ENCODE measurements around the gene GMDS. TPM values are rescaled to one million over a fixed set of nuclear protein-coding genes. Genes with fewer than 3 reads are reported as not detected.

Gene GMDS
- total RNA-seq, 2 donors from 2014 or later, result 25.4 to 29.5 TPM

- no peaks in the 10 kb centered on the region for H3K4me1 Mint-ChIP-seq
- Histone ChIP-seq H3K27me3 (ENCODE audit: control insufficient read depth, insufficient read depth, low read length, poor library complexity, severe bottlenecking) (no peaks in the 10 kb centered on the region), H3K27ac (ENCODE audit: low read depth, low read length) (no peak overlapping the region), H3K36me3 (ENCODE audit: control insufficient read depth, insufficient read depth, low read length) (no peaks in the 10 kb centered on the region), H3K9ac (ENCODE audit: extremely low read depth, low read length, poor library complexity, severe bottlenecking) (no peak overlapping the region), H3K4me3 (ENCODE audit: low read length) (no peak overlapping the region), H3K4me1 (ENCODE audit: control insufficient read depth, insufficient read depth, low read length) (no peaks in the 10 kb centered on the region), H3K9me3 (ENCODE audit: control insufficient read depth, low read length) (no peaks in the 10 kb centered on the region)
- no peak overlapping the region for H3K4me3 Mint-ChIP-seq
- TF ChIP-seq, protein P1, sequence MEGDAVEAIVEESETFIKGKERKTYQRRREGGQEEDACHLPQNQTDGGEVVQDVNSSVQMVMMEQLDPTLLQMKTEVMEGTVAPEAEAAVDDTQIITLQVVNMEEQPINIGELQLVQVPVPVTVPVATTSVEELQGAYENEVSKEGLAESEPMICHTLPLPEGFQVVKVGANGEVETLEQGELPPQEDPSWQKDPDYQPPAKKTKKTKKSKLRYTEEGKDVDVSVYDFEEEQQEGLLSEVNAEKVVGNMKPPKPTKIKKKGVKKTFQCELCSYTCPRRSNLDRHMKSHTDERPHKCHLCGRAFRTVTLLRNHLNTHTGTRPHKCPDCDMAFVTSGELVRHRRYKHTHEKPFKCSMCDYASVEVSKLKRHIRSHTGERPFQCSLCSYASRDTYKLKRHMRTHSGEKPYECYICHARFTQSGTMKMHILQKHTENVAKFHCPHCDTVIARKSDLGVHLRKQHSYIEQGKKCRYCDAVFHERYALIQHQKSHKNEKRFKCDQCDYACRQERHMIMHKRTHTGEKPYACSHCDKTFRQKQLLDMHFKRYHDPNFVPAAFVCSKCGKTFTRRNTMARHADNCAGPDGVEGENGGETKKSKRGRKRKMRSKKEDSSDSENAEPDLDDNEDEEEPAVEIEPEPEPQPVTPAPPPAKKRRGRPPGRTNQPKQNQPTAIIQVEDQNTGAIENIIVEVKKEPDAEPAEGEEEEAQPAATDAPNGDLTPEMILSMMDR (conservative IDR thresholded peaks at IDR 0.05), result no peak
- no peaks in the 10 kb centered on the region for H3K36me3 Mint-ChIP-seq (ENCODE audit: low read depth)
- no peak for DNase-seq
- no peaks in the 10 kb centered on the region for H3K27me3 Mint-ChIP-seq (ENCODE audit: insufficient read depth)
- no peak overlapping the region for H3K27ac Mint-ChIP-seq
- H3K9me3 Mint-ChIP-seq, result no peaks in the 10 kb centered on the region
Measured at GRCh38 chr6:2134554-2134953, 110.9 kb downstream of the GMDS start.

DNA sequence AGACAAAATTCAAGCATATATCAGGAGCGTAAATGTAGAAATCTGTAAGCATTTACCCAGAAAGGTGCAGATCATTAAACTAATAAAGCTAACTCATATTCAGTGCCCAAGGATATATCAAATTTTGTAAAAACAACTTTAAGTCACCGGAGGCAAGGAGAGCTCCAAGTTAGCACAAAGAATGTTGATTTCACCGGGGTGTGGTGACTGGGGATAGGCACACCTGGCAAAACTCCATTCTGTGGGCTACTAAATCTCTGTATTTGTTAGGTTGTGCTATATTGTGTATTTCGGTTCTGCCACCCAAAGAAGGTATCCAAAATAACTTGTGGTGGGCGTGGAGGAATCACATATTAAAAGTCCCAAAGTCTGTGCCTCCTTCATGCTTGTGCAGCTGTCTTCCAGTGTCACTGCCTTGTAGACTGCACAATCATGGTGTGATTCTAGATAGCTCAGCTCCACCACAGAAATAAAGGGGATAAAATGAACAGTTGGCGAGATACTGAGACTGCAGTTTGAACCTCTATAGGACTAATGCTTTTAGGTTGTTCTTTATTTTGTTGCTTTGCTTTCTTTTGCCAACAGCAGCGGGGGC, 111.6 kb downstream of the GMDS start:
- H3K27ac ChIP-seq (ENCODE audit: low read depth, low read length), result no peak overlapping the region
- no peaks in the 10 kb centered on the region for H3K27me3 Mint-ChIP-seq (ENCODE audit: insufficient read depth)
- no peaks in the 10 kb centered on the region for H3K4me1 Mint-ChIP-seq
- TF ChIP-seq, protein P1 (conservative IDR thresholded peaks at IDR 0.05), result no peak
- no peaks in the 10 kb centered on the region for H3K27me3 ChIP-seq (ENCODE audit: control insufficient read depth, insufficient read depth, low read length, poor library complexity, severe bottlenecking)
- 94 to 95% methylated on average over 3 to 7 of the region's 7 CpGs for WGBS, 2 experiments (ENCODE audit: insufficient coverage in 1 of 2, insufficient read length in 1 of 2)
- no peak for DNase-seq
- no peaks in the 10 kb centered on the region for H3K9me3 ChIP-seq (ENCODE audit: control insufficient read depth, low read length)
- no peaks in the 10 kb centered on the region for H3K36me3 Mint-ChIP-seq (ENCODE audit: low read depth)
- H3K27ac Mint-ChIP-seq, result no peak overlapping the region
- no peak overlapping the region for H3K9ac ChIP-seq (ENCODE audit: extremely low read depth, low read length, poor library complexity, severe bottlenecking)
- no peak overlapping the region for H3K4me3 ChIP-seq (ENCODE audit: low read length)
- H3K36me3 ChIP-seq (ENCODE audit: control insufficient read depth, insufficient read depth, low read length), result no peaks in the 10 kb centered on the region
- no peak overlapping the region for H3K4me3 Mint-ChIP-seq
- H3K9me3 Mint-ChIP-seq, result no peaks in the 10 kb centered on the region
- H3K4me1 ChIP-seq (ENCODE audit: control insufficient read depth, insufficient read depth, low read length), result no peaks in the 10 kb centered on the region

DNA sequence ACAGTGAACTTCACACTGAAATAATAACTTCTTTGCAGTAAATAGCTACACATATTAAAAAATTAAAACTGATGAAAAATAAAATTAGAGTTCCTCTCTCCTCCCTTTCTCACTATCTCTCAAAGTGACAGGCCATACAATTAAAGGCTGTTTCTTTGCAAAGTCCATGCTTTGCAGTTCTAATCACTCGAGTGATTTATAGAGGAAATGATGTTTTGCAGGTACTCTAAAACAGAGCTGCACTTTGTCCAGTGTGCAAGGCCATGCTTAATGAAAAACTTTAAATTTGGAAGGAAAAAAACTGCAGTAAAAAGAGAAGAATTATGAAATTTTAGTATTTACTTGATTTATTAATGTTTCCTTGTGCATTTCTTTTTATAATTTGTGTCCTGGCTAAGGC, 112.5 kb downstream of the GMDS start:
- H3K4me3 Mint-ChIP-seq, result no peak overlapping the region
- no peak for DNase-seq
- Histone ChIP-seq H3K4me3 (ENCODE audit: low read length) (no peak overlapping the region), H3K9ac (ENCODE audit: extremely low read depth, low read length, poor library complexity, severe bottlenecking) (no peak overlapping the region), H3K4me1 (ENCODE audit: control insufficient read depth, insufficient read depth, low read length) (no peaks in the 10 kb centered on the region), H3K9me3 (ENCODE audit: control insufficient read depth, low read length) (no peaks in the 10 kb centered on the region), H3K27ac (ENCODE audit: low read depth, low read length) (no peak overlapping the region), H3K36me3 (ENCODE audit: control insufficient read depth, insufficient read depth, low read length) (no peaks in the 10 kb centered on the region), H3K27me3 (ENCODE audit: control insufficient read depth, insufficient read depth, low read length, poor library complexity, severe bottlenecking) (no peaks in the 10 kb centered on the region)
- TF ChIP-seq, protein P1 (conservative IDR thresholded peaks at IDR 0.05), result no peak
- H3K36me3 Mint-ChIP-seq (ENCODE audit: low read depth), result no peaks in the 10 kb centered on the region
- no peak overlapping the region for H3K27ac Mint-ChIP-seq
- no peaks in the 10 kb centered on the region for H3K9me3 Mint-ChIP-seq
- 84 to 100% methylated on average over 1 of the region's 1 CpG for WGBS, 2 experiments (ENCODE audit: insufficient coverage in 1 of 2, insufficient read length in 1 of 2)
- no peaks in the 10 kb centered on the region for H3K4me1 Mint-ChIP-seq
- H3K27me3 Mint-ChIP-seq (ENCODE audit: insufficient read depth), result no peaks in the 10 kb centered on the region

All from endodermal cell (in vitro differentiated cells).